Gastroesophageal sphincter (tissue), 4 donors: ENCODE measurements around the gene NFATC3. TPM values are rescaled to one million over a fixed set of nuclear protein-coding genes. Genes with fewer than 3 reads are reported as not detected.

ENCODE experiments used
- ATAC-seq: fragments of 150-250 bp; one replicate; pipeline ENCODE4 v1.9.1; 2016; ENCODE audit warnings: mild to moderate bottlenecking, moderate library complexity
- H3K27ac ChIP-seq, 4 donors: fragments of 200-600 bp; sonication (generic) in 3 of 4; 1 replicate in 3 of 4; 2 replicates in 1 of 4; pipeline ENCODE4 v1.5.1; 2016 to 2019
- H3K27me3 ChIP-seq: fragments of 200-600 bp; sonication (generic); one replicate; pipeline ENCODE4 v1.5.1; 2019
- H3K36me3 ChIP-seq, 2 donors: fragments of 200-600 bp; sonication (generic); one replicate each; pipeline ENCODE4 v1.5.1; 2019; ENCODE audit warnings: control low read depth in 1 of 2
- H3K4me1 ChIP-seq, 3 donors: fragments of 200-600 bp; sonication (generic); 1 replicate in 2 of 3; 2 replicates in 1 of 3; pipeline ENCODE4 v1.5.1; 2016 to 2019; ENCODE audit warnings: control low read depth in 2 of 3
- H3K4me3 ChIP-seq, 2 donors: fragments of 200-600 bp; sonication (generic); one replicate each; pipeline ENCODE4 v1.5.1; 2019; ENCODE audit warnings: mild to moderate bottlenecking in 1 of 2, moderate library complexity in 1 of 2
- H3K9me3 ChIP-seq, 3 donors: fragments of 200-600 bp; sonication (generic); one replicate each; pipeline ENCODE4 v1.5.1; 2017 to 2019; ENCODE audit warnings: control low read depth in 2 of 3
- CTCF ChIP-seq, 4 experiments: fragments of 200-600 bp in 2 of 4; fragments of 450-650 bp in 2 of 4; sonication (generic) in 1 of 4; IDR thresholded peaks; one replicate each; pipeline ENCODE4 v1.5.1; 2017 to 2019; ENCODE audit warnings: antibody characterized with exemption in 4 of 4, mild to moderate bottlenecking in 2 of 4, moderate library complexity in 2 of 4
- EP300 ChIP-seq: sonication (generic); formaldehyde crosslinking; IDR thresholded peaks from one replicate; pipeline ENCODE4 v1.6.1; 2017; ENCODE audit warnings: antibody characterized with exemption, mild to moderate bottlenecking
- POLR2A ChIP-seq, 2 donors: fragments of 450-650 bp; IDR thresholded peaks; one replicate each; pipeline ENCODE4 v1.6.1; 2017; ENCODE audit warnings: antibody characterized with exemption in 2 of 2, mild to moderate bottlenecking in 2 of 2, moderate library complexity in 1 of 2
- POLR2AphosphoS5 ChIP-seq: sonication (generic); formaldehyde crosslinking; IDR thresholded peaks from one replicate; pipeline ENCODE4 v1.6.1; 2017; ENCODE audit warnings: antibody characterized with exemption
- WGBS, 2 donors: methylation state at CpG; one replicate each; pipeline ENCODE4 v1.1.5; 2018; ENCODE audit warnings: low coverage in 1 of 2; 5-methylcytosine and 5-hydroxymethylcytosine counted together
- total RNA-seq, 4 donors: library from RNA; depleted of rRNA; stranded (reverse); fragments of >200 nt; gene quantifications; one replicate each; pipeline ENCODE4 v1.1.0, GENCODE V29; 2016

Gene NFATC3
- total RNA-seq, 4 donors from 2014 or later, result 42.4 to 50.6 (median 49.3) TPM

GRCh38 chr16:68061396-68061795, 23.8 kb upstream of the NFATC3 start:
- no peak for ATAC-seq
- 81% methylated on average over 2 of the region's 3 CpGs; no CpG with 5 or more reads in 1 of the 2 donors for WGBS, 2 donors
- H3K27ac ChIP-seq, result no peak overlapping the region

GRCh38 chr16:68062910-68063393, 22.2 kb upstream of the NFATC3 start:
- Histone ChIP-seq H3K36me3 (peaks cover 0 to 60% of the 10 kb centered on the region in 2 donors), H3K9me3 (no peaks in the 10 kb centered on the region), H3K4me1 (peaks cover 0 to 21% (median 13%) of the 10 kb centered on the region in 3 donors), H3K27me3 (no peaks in the 10 kb centered on the region), H3K27ac (peak overlapping the region in 1 of 4 donors; percentile 10), H3K4me3 (no peak overlapping the region)
- no peak for ATAC-seq
- 100% methylated on average over 1 to 3 of the region's 4 CpGs for WGBS, 2 donors
- TF ChIP-seq POLR2A (IDR thresholded peaks at IDR 0.05), result no peak
- TF ChIP-seq EP300, result no peak
- no peak for TF ChIP-seq POLR2AphosphoS5
- no peak for TF ChIP-seq CTCF (IDR thresholded peaks at IDR 0.05)

More at GRCh38 chr16:68061396-68061795, 23.8 kb upstream of the NFATC3 start:
- TF ChIP-seq POLR2A (IDR thresholded peaks at IDR 0.05), result no peak
- TF ChIP-seq POLR2AphosphoS5, result no peak
- TF ChIP-seq CTCF (IDR thresholded peaks at IDR 0.05), result no peak
- no peak for TF ChIP-seq EP300
- no peak overlapping the region for H3K4me3 ChIP-seq
- peaks cover 0 to 60% of the 10 kb centered on the region in 2 donors for H3K36me3 ChIP-seq
- no peaks in the 10 kb centered on the region for H3K27me3 ChIP-seq
- H3K4me1 ChIP-seq, result peaks cover 0 to 21% (median 13%) of the 10 kb centered on the region in 3 donors
- H3K9me3 ChIP-seq, result no peaks in the 10 kb centered on the region

GRCh38 chr16:68064791-68065365, 20.3 kb upstream of the NFATC3 start:
- H3K27ac ChIP-seq, result peak overlapping the region in 3 of 4 donors; percentile 28 to 74 (median 50)
- H3K4me3 ChIP-seq, result no peak overlapping the region
- TF ChIP-seq POLR2AphosphoS5 (peak; percentile 13), CTCF (IDR thresholded peaks at IDR 0.05) (peak; percentile 57 to 74 (median 64)), EP300 (no peak), POLR2A (IDR thresholded peaks at IDR 0.05) (no peak)
- no peaks in the 10 kb centered on the region for H3K27me3 ChIP-seq
- no peaks in the 10 kb centered on the region for H3K9me3 ChIP-seq
- peaks cover 0 to 27% (median 20%) of the 10 kb centered on the region in 3 donors for H3K4me1 ChIP-seq
- peak; percentile 78 for ATAC-seq
- 56 to 100% methylated on average over 1 to 2 of the region's 2 CpGs for WGBS, 2 donors
- peaks cover 0 to 59% of the 10 kb centered on the region in 2 donors for H3K36me3 ChIP-seq

GRCh38 chr16:68065716-68066305, 19.4 kb upstream of the NFATC3 start:
- peak overlapping the region in 3 of 4 donors; percentile 28 to 74 (median 50) for H3K27ac ChIP-seq
- TF ChIP-seq CTCF (IDR thresholded peaks at IDR 0.05) (no peak), EP300 (no peak)
- H3K4me3 ChIP-seq, result no peak overlapping the region
- H3K9me3 ChIP-seq, result no peaks in the 10 kb centered on the region
- ATAC-seq, result peak; percentile 58
- H3K4me1 ChIP-seq, result peaks cover 0 to 32% (median 20%) of the 10 kb centered on the region in 3 donors
- no peaks in the 10 kb centered on the region for H3K27me3 ChIP-seq
- WGBS, 2 donors, result 38 to 75% methylated on average over 2 to 3 of the region's 6 CpGs
- peaks cover 0 to 59% of the 10 kb centered on the region in 2 donors for H3K36me3 ChIP-seq
